Measurements from ENCODE around the gene ENG. TPM values are rescaled to one million over a fixed set of nuclear protein-coding genes. Genes with fewer than 3 reads are reported as not detected.

Gene ENG
- total and polyA plus RNA-seq, 2 of the 8 experiments (the other 6 are each of a cell fraction or from before 2014, with no cell fraction given), result 1.8 to 4.4 TPM

DNA sequence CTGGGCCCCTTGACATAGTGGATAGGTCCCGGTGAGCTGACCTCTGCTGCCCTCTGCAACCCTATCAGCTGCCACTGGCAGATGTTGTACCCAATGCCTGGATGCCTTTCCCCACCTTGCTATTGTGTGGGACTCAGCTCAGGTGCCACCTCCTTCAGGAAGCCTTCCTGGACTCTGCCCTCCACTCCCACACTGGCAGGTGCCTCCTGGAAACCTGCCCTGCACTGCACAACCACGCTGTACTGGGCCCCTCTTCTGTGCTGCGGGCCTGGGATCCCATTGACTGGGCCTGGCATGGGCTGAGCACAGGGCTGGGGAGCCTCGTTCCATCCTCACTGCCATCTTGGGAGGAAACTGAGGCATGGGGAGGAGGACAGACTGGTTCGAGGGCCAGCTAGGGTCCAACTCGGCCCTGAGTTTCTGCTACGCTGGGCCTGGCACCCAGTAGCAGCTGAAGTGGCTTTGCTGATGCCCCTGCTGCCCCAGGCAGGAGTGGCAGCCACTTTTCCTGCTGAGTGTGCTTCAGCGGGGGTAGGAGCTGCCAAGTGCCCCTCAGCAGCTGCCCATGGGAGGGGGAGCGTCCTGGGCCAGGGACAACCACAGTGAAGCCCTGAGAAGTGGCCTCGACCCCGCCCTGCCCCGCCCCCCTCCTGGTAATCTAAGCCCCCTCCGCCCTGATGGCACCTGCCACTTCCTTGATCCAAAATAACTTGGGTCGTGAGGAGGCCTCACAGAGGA, 21.7 kb upstream of the ENG start (continued):
- TF ChIP-seq CBX8 (IDR thresholded peaks at IDR 0.05; ENCODE audit: borderline replicate concordance, low read depth, low read length), result no peak
- TF ChIP-seq, protein P1, sequence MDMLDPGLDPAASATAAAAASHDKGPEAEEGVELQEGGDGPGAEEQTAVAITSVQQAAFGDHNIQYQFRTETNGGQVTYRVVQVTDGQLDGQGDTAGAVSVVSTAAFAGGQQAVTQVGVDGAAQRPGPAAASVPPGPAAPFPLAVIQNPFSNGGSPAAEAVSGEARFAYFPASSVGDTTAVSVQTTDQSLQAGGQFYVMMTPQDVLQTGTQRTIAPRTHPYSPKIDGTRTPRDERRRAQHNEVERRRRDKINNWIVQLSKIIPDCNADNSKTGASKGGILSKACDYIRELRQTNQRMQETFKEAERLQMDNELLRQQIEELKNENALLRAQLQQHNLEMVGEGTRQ (IDR thresholded peaks at IDR 0.05; ENCODE audit: low read length), result no peak
